Measurements from ENCODE around the gene MAOB. TPM values are rescaled to one million over a fixed set of nuclear protein-coding genes. Genes with fewer than 3 reads are reported as not detected.

Gene MAOB
- total and polyA plus RNA-seq, 2 donors (not counting 1 experiment from before 2014, with no cell fraction given): 3.8 to 4.6 TPM

- DNase-seq (ENCODE audit: low read depth in 2 of 2): no peak
- Histone ChIP-seq H3K27me3 (ENCODE audit: control insufficient read depth, insufficient read depth, low read length) (no peaks in the 10 kb centered on the region), H3K27ac (ENCODE audit: insufficient read depth, low read length) (no peak overlapping the region), H4K20me1 (ENCODE audit: control insufficient read depth, extremely low read depth, insufficient read depth, low read length) (no peaks in the 10 kb centered on the region), H3K9me3 (ENCODE audit: control insufficient read depth, insufficient read depth, low read depth, low read length) (no peaks in the 10 kb centered on the region), H3K4me2 (ENCODE audit: extremely low read depth, insufficient read depth, low read length) (peak overlapping the region; percentile 68), H3K4me1 (ENCODE audit: control insufficient read depth, extremely low read depth, insufficient read depth, low read length) (no peaks in the 10 kb centered on the region), H2AFZ (ENCODE audit: low read length) (no peak overlapping the region), H3K79me2 (ENCODE audit: control insufficient read depth, insufficient read depth, low read length) (no peaks in the 10 kb centered on the region), H3K4me3 (replicated peaks in 1 of 4; ENCODE audit: control extremely low read depth in 1 of 4, insufficient read depth in 1 of 4, low read depth in 3 of 4, low read length in 4 of 4) (peak overlapping the region in 3 of 4 experiments; percentile 6 to 45 (median 24)), H3K36me3 (ENCODE audit: control insufficient read depth, insufficient read depth, low read length) (no peaks in the 10 kb centered on the region), H3K9ac (ENCODE audit: insufficient read depth, low read length) (no peak overlapping the region)
- no peak for TF ChIP-seq EZH2 (IDR thresholded peaks at IDR 0.05; ENCODE audit: low read length, missing control alignments)
- no peak for TF ChIP-seq CTCF (conservative IDR thresholded peaks at IDR 0.05 in 1 of 2, IDR thresholded peaks at IDR 0.05 in 1 of 2; ENCODE audit: low read depth in 1 of 2, low read length in 2 of 2)
Observed at GRCh38 chrX:43881410-43882293, 598 bp downstream of the MAOB start.

- H4K20me1 ChIP-seq (ENCODE audit: control insufficient read depth, extremely low read depth, insufficient read depth, low read length): no peaks in the 10 kb centered on the region
- no peaks in the 10 kb centered on the region for H3K27me3 ChIP-seq (ENCODE audit: control insufficient read depth, insufficient read depth, low read length)
- H3K9me3 ChIP-seq (ENCODE audit: control insufficient read depth, insufficient read depth, low read depth, low read length): no peaks in the 10 kb centered on the region
- no peak for DNase-seq (ENCODE audit: low read depth in 2 of 2)
- H3K9ac ChIP-seq (ENCODE audit: insufficient read depth, low read length): no peak overlapping the region
- no peaks in the 10 kb centered on the region for H3K36me3 ChIP-seq (ENCODE audit: control insufficient read depth, insufficient read depth, low read length)
- H3K27ac ChIP-seq (ENCODE audit: insufficient read depth, low read length): no peak overlapping the region
- H3K4me3 ChIP-seq (replicated peaks in 1 of 4; ENCODE audit: control extremely low read depth in 1 of 4, insufficient read depth in 1 of 4, low read depth in 3 of 4, low read length in 4 of 4): no peak overlapping the region
- H3K4me2 ChIP-seq (ENCODE audit: extremely low read depth, insufficient read depth, low read length): no peak overlapping the region
- no peaks in the 10 kb centered on the region for H3K79me2 ChIP-seq (ENCODE audit: control insufficient read depth, insufficient read depth, low read length)
- no peak overlapping the region for H2AFZ ChIP-seq (ENCODE audit: low read length)
- no peak for TF ChIP-seq EZH2 (IDR thresholded peaks at IDR 0.05; ENCODE audit: low read length, missing control alignments)
- TF ChIP-seq CTCF (conservative IDR thresholded peaks at IDR 0.05 in 1 of 2, IDR thresholded peaks at IDR 0.05 in 1 of 2; ENCODE audit: low read depth in 1 of 2, low read length in 2 of 2): no peak
- H3K4me1 ChIP-seq (ENCODE audit: control insufficient read depth, extremely low read depth, insufficient read depth, low read length): no peaks in the 10 kb centered on the region
Observed at GRCh38 chrX:43880425-43880824, 1.8 kb downstream of the MAOB start.

- no peaks in the 10 kb centered on the region for H3K36me3 ChIP-seq (ENCODE audit: control insufficient read depth, insufficient read depth, low read length)
- TF ChIP-seq EZH2 (IDR thresholded peaks at IDR 0.05; ENCODE audit: low read length, missing control alignments): no peak
- no peak for TF ChIP-seq CTCF (conservative IDR thresholded peaks at IDR 0.05 in 1 of 2, IDR thresholded peaks at IDR 0.05 in 1 of 2; ENCODE audit: low read depth in 1 of 2, low read length in 2 of 2)
- no peaks in the 10 kb centered on the region for H3K4me1 ChIP-seq (ENCODE audit: control insufficient read depth, extremely low read depth, insufficient read depth, low read length)
- no peak overlapping the region for H3K9ac ChIP-seq (ENCODE audit: insufficient read depth, low read length)
- H3K27ac ChIP-seq (ENCODE audit: insufficient read depth, low read length): no peak overlapping the region
- peak in 1 of 2 donors; percentile 4 for DNase-seq (ENCODE audit: low read depth in 2 of 2)
- no peaks in the 10 kb centered on the region for H3K9me3 ChIP-seq (ENCODE audit: control insufficient read depth, insufficient read depth, low read depth, low read length)
- no peaks in the 10 kb centered on the region for H3K27me3 ChIP-seq (ENCODE audit: control insufficient read depth, insufficient read depth, low read length)
- H3K4me2 ChIP-seq (ENCODE audit: extremely low read depth, insufficient read depth, low read length): no peak overlapping the region
- H3K79me2 ChIP-seq (ENCODE audit: control insufficient read depth, insufficient read depth, low read length): no peaks in the 10 kb centered on the region
- no peak overlapping the region for H3K4me3 ChIP-seq (replicated peaks in 1 of 4; ENCODE audit: control extremely low read depth in 1 of 4, insufficient read depth in 1 of 4, low read depth in 3 of 4, low read length in 4 of 4)
- no peaks in the 10 kb centered on the region for H4K20me1 ChIP-seq (ENCODE audit: control insufficient read depth, extremely low read depth, insufficient read depth, low read length)
- no peak overlapping the region for H2AFZ ChIP-seq (ENCODE audit: low read length)
Observed at GRCh38 chrX:43878906-43879526, 3.2 kb downstream of the MAOB start.

Data from fibroblast of lung (primary cell).